ENCODE results near the gene MIPOL1. TPM values are rescaled to one million over a fixed set of nuclear protein-coding genes. Genes with fewer than 3 reads are reported as not detected.
"Not testable (repeated sequence)": the region's sequence is repeated elsewhere in the genome, so short reads cannot be mapped to it uniquely, and the experiment has no call there.

Gene MIPOL1
- total RNA-seq, 1 donor from 2014 or later, result not detected

DNA sequence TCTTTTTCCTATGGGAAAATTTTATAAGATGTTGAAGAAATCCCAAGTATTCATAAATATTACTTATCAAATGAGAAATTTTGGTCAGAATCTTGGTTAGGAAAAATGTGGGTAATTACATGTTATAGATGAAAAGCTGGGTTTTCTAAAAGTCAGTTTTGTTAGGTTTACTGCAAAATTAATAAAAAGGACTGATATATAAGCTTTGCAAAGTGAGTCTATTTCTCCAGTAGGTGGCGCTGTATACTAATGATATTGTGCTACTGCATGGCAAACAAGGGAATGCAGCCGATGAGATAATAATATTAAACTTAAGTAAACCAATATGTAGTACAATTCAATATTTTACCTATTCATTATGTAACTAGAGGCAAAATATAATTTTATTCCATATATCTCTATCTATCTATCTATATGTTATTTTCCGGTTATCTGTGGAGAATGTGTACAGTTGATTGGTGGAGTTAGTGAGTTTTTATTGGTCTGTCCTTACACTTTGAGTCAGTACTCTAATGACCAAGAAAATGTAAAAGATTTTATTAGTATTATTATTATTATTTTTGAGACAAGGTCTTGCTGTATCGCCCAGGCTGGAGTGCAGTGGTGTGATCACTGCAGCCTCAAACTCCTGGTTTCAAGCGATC lies 32.9 kb downstream of the MIPOL1 start:
- DNase-seq (no peak), ATAC-seq (ENCODE audit: low read depth) (no peak)
- Mint-ChIP-seq H3K4me1 (no peaks in the 10 kb centered on the region), H3K36me3 (ENCODE audit: low read depth) (no peaks in the 10 kb centered on the region), H3K27ac (no peak overlapping the region), H3K27me3 (no peaks in the 10 kb centered on the region), H3K4me3 (no peak overlapping the region), H3K9me3 (peaks cover 6% of the 10 kb centered on the region)
- intact Hi-C loops (cut with micrococcal nuclease), result no loop called here
- CTCF ChIA-PET, result interaction anchor here (0.9 to 1.3 kb wide), 5 partner anchors 8 to 32 kb away, joined by 3 to 4 read pairs (median 3); no protein-coding TSS in a partner anchor
- POLR2A ChIA-PET, result no interaction called here
- TF ChIP-seq, protein P1, sequence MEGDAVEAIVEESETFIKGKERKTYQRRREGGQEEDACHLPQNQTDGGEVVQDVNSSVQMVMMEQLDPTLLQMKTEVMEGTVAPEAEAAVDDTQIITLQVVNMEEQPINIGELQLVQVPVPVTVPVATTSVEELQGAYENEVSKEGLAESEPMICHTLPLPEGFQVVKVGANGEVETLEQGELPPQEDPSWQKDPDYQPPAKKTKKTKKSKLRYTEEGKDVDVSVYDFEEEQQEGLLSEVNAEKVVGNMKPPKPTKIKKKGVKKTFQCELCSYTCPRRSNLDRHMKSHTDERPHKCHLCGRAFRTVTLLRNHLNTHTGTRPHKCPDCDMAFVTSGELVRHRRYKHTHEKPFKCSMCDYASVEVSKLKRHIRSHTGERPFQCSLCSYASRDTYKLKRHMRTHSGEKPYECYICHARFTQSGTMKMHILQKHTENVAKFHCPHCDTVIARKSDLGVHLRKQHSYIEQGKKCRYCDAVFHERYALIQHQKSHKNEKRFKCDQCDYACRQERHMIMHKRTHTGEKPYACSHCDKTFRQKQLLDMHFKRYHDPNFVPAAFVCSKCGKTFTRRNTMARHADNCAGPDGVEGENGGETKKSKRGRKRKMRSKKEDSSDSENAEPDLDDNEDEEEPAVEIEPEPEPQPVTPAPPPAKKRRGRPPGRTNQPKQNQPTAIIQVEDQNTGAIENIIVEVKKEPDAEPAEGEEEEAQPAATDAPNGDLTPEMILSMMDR (IDR thresholded peaks at IDR 0.05), result peak; percentile 28

DNA sequence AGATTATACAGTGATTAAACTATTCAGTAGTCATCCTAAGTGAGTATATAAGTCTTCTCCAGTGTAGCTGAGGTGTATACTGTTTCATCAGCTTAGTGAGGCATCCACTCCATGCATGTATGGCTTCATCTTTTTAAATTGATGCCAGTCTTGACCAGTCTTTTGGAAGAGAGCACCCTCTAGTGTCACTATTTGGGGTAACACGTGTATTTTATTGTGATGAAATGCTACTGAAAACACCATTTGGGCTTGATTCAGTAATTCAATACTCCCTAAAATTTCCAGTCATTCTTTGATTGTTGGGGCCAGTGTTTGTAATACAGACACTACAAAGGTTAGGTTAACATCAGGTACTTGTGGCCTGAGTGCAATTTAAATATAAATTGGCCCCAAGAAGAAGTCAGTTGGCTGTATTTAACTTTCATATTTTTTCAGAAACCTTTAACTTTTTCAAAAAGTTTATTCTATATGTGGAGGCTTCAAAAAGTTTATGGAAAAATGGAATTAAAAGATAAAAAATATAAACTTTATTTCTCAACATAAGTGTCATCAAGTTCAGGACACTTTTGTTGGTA lies 35.3 kb downstream of the MIPOL1 start:
- Mint-ChIP-seq H3K4me3 (no peak overlapping the region), H3K4me1 (no peaks in the 10 kb centered on the region), H3K27me3 (no peaks in the 10 kb centered on the region), H3K27ac (no peak overlapping the region), H3K9me3 (no peaks in the 10 kb centered on the region), H3K36me3 (ENCODE audit: low read depth) (no peaks in the 10 kb centered on the region)
- ATAC-seq (ENCODE audit: low read depth), result no peak
- TF ChIP-seq, protein P1 (IDR thresholded peaks at IDR 0.05), result no peak
- intact Hi-C loops (cut with micrococcal nuclease), result no loop called here
- no peak for DNase-seq
- ChIA-PET CTCF (interaction anchor here (0.6 to 0.7 kb wide), 2 partner anchors 158 to 1780 kb away, joined by 3 read pairs; no protein-coding TSS in a partner anchor), POLR2A (no interaction called here)

DNA sequence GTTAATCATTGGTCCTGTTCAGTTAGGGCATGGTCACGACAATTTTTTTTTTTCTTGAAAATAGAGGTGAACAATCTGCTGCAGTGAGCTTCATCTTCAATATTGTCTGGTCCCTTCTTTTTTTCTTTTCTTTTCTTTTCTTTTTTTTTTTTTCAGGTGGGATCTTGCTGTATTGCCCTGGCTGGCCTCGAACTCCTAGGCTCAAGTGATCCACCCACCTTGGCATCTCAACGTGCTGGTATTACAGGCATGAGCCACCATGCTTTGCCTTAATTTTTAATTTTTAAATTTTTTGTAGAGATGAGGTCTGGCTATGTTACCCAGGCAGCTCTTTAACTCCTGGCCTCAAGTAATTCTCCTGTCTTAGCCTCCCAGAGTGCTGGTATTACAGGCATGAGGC lies 36.5 kb downstream of the MIPOL1 start:
- Mint-ChIP-seq H3K9me3 (no peaks in the 10 kb centered on the region), H3K27me3 (no peaks in the 10 kb centered on the region), H3K36me3 (ENCODE audit: low read depth) (no peaks in the 10 kb centered on the region), H3K4me1 (no peaks in the 10 kb centered on the region), H3K4me3 (no peak overlapping the region), H3K27ac (no peak overlapping the region)
- ATAC-seq (ENCODE audit: low read depth) (no peak), DNase-seq (no peak)
- TF ChIP-seq, protein P1 (IDR thresholded peaks at IDR 0.05), result no peak
- intact Hi-C loops (cut with micrococcal nuclease), result no loop called here
- CTCF ChIA-PET, result no interaction called here
- POLR2A ChIA-PET, result no interaction called here

DNA sequence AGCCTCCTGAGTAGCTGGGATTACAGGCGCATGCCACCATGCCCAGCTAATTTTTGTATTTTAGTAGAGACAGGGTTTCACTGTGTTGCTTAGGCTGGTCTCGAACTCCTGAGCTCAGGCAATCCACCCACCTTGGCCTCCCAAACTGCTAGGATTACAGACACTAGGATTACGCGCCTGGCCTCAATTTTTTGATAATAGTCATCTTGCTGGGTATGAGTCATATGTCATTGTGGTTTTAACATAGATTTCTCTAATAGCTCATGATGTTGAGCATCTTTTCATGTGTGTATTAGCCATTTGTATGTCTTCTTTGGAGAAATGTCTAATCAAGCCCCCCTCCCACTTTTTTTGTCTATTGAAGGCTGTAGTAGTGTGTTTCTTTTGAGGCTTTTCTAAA lies 38.3 kb downstream of the MIPOL1 start:
- H3K4me3 Mint-ChIP-seq; ATAC-seq (ENCODE audit: low read depth); POLR2A ChIA-PET: not testable (repeated sequence)

DNA sequence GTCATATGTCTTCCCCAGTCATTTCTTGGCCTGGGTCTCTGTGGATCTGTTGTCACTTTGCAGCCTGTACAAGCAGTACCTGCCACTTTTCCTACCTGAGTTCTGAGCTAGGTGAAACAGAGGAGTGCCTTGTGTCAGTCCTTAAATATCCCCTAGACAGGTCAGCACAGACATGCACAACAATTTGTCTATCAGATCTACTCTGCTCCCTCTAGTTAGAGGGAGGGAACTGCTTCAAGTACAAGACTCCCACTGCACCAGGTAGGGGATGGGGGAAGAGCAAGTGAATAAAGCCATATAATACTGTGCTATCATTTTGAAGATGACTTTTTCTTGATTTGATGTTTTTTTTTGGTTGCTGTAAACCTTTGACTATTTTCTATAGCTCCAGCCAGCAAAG lies 39.4 kb downstream of the MIPOL1 start:
- no peaks in the 10 kb centered on the region for H3K9me3 Mint-ChIP-seq
- H3K27me3 Mint-ChIP-seq, result no peaks in the 10 kb centered on the region
- no peak overlapping the region for H3K27ac Mint-ChIP-seq
- no peak overlapping the region for H3K4me3 Mint-ChIP-seq
- TF ChIP-seq, protein P1 (IDR thresholded peaks at IDR 0.05), result no peak
- ATAC-seq (ENCODE audit: low read depth) (no peak), DNase-seq (no peak)
- no peaks in the 10 kb centered on the region for H3K4me1 Mint-ChIP-seq
- ChIA-PET CTCF (interaction anchor here (0.8 to 1.0 kb wide), 2 partner anchors 8 to 9 kb away, joined by 3 read pairs; no protein-coding TSS in a partner anchor), POLR2A (no interaction called here)
- H3K36me3 Mint-ChIP-seq (ENCODE audit: low read depth), result no peaks in the 10 kb centered on the region
- intact Hi-C loops (cut with micrococcal nuclease), result no loop called here

More for the DNA sequence above, 38.3 kb downstream of the MIPOL1 start:
- H3K36me3 Mint-ChIP-seq (ENCODE audit: low read depth); H3K9me3 Mint-ChIP-seq; H3K27me3 Mint-ChIP-seq; H3K4me1 Mint-ChIP-seq; intact Hi-C loops (cut with micrococcal nuclease); H3K27ac Mint-ChIP-seq; DNase-seq: not testable (repeated sequence)
- CTCF ChIA-PET, result interaction anchor here (1.0 kb wide), 1 partner anchor 10 kb away, joined by 3 read pairs; no protein-coding TSS in a partner anchor
